Sciatic nerve (tissue), 2 donors: Measurements from ENCODE around the gene C22orf23. TPM values are rescaled to one million over a fixed set of nuclear protein-coding genes. Genes with fewer than 3 reads are reported as not detected.
"Not testable (repeated sequence)": the region's sequence is repeated elsewhere in the genome, so short reads cannot be mapped to it uniquely, and the experiment has no call there.

Experiments
- ATAC-seq: fragments of 200-7000 bp; cut with Tn5 transposase; one replicate; pipeline ENCODE4 v1.9.1; 2020; ENCODE audit warnings: mild to moderate bottlenecking, moderate library complexity
- DNase-seq: peaks from one replicate; pipeline ENCODE4 v3.0.0-alpha.2; 2020; ENCODE audit warnings: low spot score
- intact Hi-C: fragments of 100-400 bp; cut with DNase I; formaldehyde crosslinking; loops from one replicate; pipeline ENCODE4 v1.14.2; 2022
- total RNA-seq: library from RNA; stranded (reverse); fragmentation: NEBNext Ultra II Directional; extraction: Animal tissue kit (Norgen Biotek cat#: 25700); gene quantifications from one replicate; pipeline ENCODE4 v1.2.1, GENCODE V29; 2021
- donor health status: DM: no; HTN: no; CAD: no.
- donor health status: DM: no; HTN: no; CAD: no.

Gene C22orf23
- total RNA-seq, 1 donor from 2014 or later, result 0.45 TPM

DNA sequence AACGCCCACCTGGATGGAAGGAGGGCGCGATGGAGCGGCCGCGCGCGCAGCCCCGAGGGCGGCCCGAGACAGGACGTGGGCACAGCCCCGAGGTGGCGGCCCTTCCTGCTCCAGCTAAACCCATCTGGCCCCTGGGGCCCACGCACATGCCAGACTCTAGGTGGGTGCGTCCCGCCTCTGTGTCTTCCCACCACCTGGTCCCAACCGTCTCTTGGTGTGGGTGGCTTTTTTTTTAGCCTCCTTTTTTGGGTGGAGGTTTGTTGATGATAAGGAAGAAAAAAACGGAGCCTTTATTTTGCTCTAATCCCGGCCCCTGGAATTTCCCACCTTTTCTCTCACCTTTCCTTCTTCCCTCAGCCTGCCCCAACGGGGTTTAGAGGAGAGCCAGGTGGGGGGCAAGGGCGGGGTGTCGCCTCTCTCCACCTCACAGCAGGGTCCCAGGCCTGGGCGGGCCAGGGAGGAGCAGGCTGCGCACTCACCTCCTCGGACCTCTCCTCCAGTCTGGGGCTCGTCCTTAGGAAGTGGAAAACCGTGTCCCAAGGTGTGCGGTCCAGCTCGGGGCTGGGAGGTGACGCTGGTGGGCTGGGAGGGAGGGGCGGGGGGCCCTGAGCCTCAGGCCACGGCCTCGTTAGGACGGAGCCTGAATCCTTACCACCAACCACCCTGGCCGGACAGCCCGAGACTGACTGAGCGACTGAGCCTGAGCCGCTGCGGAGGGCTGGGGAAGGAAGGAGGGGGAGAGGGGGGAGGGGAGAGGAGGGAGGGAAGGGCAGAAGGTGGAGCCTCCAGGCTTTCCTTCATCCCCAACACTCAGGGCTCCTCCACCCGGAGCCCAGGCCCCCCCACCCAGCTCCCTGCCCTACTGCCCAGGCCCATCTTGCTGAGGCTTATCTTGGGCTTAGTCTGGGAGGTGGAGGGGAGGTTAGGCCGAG is 30.7 kb upstream of the C22orf23 start, which contains the start of gene SOX10:
TSS of gene SOX10 (minus strand) at position 696 of the 932 bp plus-strand sequence. CDS start 771 bp downstream, outside the sequence.
- intact Hi-C loops, result no loop called here
- peak; percentile 45 for ATAC-seq

GRCh38 chr22:37982938-37983859 is 29.8 kb upstream of the C22orf23 start:
- no peak for DNase-seq
- intact Hi-C loops, result no loop called here
- no peak for ATAC-seq

More for the DNA sequence above, 30.7 kb upstream of the C22orf23 start, which contains the start of gene SOX10:
- peak; percentile 75 for DNase-seq

GRCh38 chr22:37982151-37982785 is 28.9 kb upstream of the C22orf23 start:
- intact Hi-C loops, result no loop called here
- DNase-seq (no peak), ATAC-seq (peak; percentile 16)

DNA sequence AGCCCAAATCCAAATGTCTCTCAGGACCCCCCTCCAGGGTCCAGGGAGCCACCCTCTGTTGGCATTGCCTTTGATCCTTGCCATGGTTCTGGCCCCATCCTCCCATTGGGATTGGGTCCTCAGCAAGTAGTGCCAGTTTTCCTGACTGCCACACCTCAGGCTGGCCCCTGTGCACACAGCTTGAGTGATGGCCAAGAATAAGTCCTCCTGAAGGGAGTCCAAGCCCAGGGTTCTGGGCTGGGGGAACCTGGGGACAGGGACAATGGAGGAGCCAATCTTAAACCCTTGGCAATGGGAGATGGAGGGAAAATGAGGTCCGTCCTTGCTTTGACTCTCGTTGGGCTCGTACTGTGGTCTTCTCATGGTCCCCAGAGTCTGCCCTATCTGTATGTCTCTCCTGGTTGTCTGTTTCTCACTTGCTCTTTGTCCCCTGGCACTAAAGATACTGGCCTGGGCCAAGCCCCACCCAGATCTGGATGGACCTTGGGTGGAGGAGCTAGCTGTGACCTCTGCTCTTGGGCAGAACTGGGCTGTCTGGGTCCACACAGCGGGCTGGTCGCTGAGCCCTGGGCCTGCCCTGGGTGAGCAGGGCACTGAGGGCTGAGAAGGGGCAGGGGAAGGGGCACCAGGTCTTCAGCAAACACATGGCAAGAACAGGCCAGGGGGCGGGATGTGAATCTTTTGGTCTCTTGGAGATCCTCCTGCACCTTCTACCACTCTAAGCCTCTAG is 28.0 kb upstream of the C22orf23 start:
- DNase-seq (no peak), ATAC-seq (peak; percentile 4)
- intact Hi-C loops, result no loop called here

GRCh38 chr22:37979782-37980181 is 26.4 kb upstream of the C22orf23 start:
- DNase-seq, result no peak
- peak; percentile 31 for ATAC-seq
- intact Hi-C loops, result no loop called here

DNA sequence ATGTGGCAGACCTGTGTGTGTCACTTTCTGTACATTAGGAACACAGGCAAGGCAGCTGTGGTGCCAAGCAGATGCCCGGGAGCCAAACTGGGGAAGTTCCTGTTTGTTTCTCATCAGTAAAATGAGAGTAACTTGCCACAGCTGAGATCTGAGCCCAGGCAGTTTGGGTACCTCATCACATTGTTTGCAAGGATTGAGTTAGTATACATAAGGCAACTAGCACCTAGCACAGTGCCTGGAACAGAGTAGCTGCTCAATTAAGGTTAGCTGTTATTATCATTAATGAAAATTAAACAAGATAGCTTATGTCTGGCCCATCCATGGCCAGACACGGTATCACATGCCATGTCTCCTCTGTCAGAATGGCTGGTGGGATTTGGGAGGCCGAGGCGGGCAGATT is 23.1 kb upstream of the C22orf23 start:
- ATAC-seq, result no peak
- intact Hi-C loops, result no loop called here
- no peak for DNase-seq

- intact Hi-C loops, DNase-seq: not testable (repeated sequence)
These were observed 22.6 kb upstream of the C22orf23 start for GRCh38 chr22:37976022-37976421.

DNA sequence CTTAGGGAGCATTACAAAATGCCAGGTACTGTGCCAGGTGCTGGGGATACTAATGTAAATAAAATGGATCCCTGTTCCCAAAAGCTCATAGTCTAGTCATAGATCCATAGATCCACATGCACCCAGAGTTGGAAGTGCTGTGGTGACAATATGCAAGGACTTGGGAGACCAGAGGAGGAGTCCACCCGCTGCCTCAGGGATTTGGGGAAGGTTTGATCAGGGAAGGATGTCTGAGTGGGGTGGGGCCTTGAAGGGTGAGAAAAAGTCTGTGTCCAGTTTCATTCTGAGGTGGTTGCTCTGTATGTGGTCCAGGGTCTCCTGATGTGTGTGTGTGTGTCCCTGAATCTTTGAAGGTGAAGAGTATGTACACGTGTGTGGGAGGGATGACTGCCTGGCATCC is 21.8 kb upstream of the C22orf23 start:
- DNase-seq (no peak), ATAC-seq (no peak)
- intact Hi-C loops, result no loop called here

More at GRCh38 chr22:37976022-37976421, 22.6 kb upstream of the C22orf23 start:
- not testable (repeated sequence) for ATAC-seq

DNA sequence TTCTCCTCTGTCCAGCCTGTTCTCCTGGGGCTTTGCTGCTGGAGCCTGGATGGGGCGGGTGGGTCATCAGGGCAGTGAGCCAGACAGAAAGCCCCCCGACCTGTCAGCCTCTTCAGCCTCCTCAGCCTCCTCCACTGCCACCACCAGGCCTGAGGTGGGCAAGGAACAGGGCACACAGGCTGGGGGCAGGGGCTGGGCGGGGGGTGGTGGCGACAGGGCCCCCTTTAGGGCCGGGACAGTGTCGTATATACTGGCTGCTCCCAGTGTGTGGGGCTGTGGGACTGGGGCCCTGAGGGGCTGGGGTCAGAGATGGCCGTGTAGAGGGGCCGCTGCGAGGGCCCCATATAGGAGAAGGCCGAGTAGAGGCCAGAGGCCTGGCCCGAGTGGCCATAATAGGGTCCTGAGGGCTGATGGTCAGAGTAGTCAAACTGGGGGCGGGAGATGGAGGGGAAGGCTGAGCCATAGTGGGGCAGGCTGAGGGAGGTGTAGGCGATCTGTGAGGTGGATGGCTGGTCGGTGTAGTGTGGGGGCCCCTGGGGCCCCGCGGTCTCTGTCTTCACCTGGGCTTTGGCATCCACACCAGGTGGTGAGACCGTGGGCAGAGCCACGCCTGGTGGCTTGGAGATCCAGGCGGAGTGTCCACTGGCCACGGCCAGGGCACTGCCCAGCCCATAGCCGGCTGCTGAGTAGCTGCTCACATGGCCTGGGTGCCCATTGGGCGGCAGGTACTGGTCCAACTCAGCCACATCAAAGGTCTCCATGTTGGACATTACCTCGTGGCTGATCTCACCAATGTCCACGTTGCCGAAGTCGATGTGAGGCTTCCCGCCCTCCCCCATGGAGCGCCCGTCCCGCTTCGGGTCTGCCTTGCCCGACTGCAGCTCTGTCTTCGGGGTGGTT is 20.1 kb upstream of the C22orf23 start:
- DNase-seq (no peak), ATAC-seq (peak; percentile 2)
- intact Hi-C loops, result no loop called here

DNA sequence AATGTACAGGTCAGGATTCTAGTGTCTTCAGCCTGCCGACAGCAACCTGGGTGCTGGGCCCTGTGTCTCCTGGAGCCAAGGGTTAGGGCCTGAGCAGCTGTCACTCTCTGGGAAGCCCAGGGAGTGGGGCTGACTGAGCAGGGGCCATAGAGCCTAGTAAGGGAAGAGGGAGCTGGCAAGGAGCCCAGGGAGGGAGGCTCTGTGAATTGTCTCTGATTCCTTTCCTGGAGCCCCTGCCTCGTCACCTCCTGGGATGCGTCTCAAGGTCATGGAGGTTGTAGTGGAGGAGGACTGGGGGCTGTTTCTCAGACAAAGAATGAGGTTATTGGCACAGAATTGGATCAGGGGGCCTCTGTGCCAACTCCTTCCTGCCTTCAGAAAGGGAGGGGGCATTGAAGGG is 19.1 kb upstream of the C22orf23 start:
- DNase-seq (no peak), ATAC-seq (no peak)
- intact Hi-C loops, result no loop called here

DNA sequence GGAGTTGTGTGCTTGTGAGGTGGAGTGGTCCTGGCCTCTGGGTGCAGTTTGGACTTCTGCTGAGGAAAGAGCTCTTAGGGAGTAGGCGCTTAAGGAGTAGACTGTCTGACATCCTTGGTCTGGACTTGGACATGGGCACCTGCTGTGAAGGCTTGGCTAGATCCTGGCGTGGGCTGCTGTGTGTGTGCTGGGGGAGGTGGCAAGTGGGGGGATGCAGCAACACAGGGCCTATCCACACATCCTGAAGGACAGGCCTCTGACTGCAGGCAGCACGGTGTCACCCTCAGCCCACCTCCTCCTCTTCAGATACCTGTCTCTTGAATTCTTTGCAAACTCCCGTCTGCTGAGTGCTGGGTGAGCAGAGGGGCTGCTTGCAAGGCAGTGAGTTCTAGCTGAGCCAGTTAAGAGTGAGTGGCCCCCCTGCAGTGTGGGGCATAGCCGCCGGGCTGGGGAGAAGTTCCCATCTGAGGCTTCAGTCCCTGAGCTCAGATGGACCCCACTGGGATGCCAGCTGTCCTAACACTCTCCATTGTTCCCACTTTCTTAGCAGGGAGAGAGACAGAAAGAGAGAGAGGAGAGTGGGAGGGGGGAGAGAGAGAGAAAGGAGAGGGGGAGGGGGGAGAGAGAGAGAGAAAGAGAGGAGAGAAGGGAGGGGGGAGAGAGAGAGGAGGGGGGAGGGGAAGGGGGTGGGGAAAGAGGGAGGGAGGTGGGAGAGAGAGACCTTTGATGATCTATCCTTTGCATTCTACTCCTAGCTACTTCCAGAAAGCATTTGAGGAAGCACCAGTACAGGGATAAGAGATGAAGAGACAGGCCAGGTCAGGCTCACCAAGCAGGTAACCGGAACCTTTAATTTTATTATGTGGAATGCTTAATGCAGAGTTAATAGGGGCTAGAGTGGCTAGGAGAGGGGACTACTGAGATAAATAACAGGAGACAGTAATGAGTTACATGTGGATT is 18.4 kb upstream of the C22orf23 start:
- intact Hi-C loops, result no loop called here
- ATAC-seq, result no peak
- DNase-seq, result no peak

DNA sequence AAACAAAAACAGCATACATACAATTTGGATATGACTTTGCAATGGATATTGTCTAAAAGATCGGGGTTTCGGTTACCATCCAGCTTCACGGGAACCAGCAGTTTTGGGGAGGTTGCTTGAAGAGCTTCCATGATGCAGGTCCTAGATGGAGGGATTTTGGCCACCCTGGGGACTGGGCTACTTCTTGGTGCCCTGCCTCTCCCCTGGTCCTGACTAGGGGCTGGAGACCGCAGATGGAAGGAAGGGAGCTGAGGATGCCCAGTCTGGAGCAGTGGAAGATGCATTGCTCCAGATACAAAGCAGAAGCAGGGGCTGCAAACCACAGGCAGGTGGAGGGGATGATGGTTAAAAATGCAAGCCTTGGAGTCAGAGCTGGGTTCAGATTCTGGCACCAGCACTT is 17.5 kb upstream of the C22orf23 start:
- intact Hi-C loops, result no loop called here
- no peak for ATAC-seq
- DNase-seq, result no peak

GRCh38 chr22:37968452-37969251 is 15.3 kb upstream of the C22orf23 start:
- intact Hi-C loops, result no loop called here
- ATAC-seq (peak; percentile 33), DNase-seq (no peak)

DNA sequence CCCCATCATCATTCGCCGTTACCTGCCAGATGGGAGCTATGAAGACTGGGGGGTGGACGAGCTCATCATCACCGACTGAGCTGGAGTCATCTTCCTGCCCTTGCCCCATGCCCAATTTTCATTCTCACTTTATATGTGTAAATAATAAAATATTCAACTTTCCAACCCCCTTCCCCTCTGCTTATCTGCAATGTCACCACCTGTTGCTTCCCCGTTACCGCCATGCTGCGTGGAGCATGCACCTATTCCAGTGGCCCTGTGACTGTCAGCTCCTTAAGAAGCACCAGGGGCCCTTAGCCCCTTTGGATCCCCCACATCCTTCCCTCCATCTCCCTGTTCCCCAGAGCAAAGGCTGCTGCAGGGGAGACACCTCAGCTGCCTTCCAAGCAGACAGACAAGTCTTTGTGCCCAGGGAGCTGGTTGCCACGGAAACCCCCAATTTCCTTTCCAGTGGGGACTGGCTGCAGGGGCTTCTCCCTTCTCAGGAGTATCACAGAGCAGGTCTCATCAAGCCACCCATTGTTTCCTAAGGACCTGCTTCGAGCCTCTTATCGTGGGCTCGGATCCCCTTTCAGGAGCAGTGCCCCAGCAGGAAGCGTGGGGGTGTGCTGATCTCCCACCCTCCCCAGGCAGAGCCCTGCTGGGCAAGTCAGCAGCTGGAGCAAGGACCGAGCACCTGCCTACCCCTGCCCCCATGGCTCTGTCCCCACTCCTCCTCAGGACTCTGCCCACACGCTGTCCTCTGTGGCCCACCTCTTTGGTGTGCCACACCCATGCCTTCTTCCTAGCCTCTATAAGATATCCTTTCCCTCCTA is 14.4 kb upstream of the C22orf23 start:
- ATAC-seq (peak; percentile 6), DNase-seq (no peak)
- intact Hi-C loops, result no loop called here

GRCh38 chr22:37967147-37967546 is 13.7 kb upstream of the C22orf23 start:
- no peak for DNase-seq
- intact Hi-C loops, result no loop called here
- no peak for ATAC-seq
